GM23338 (cell line): ENCODE results near the gene KRT16.

Experiments
- CTCF ChIP-seq, 2 experiments: fragments of 200-600 bp in 1 of 2; sonication (generic) in 1 of 2; conservative IDR thresholded peaks; 2 replicates each; pipeline versions ENCODE4 v1.5.1 to v1.6.1; 2016 to 2017; ENCODE audit warnings: antibody characterized with exemption in 2 of 2, low read depth in 2 of 2, mild to moderate bottlenecking in 2 of 2, moderate library complexity in 1 of 2
- EZH2 ChIP-seq: fragments of 200-600 bp; sonication (generic); IDR thresholded peaks from one replicate; pipeline ENCODE4 v1.8.0; 2017; ENCODE audit warnings: antibody characterized with exemption, mild to moderate bottlenecking, low read depth; ENCODE audit not compliant: unreplicated experiment
- EZH2phosphoT487 ChIP-seq: fragments of 200-600 bp; sonication (generic); IDR thresholded peaks from one replicate; pipeline ENCODE4 v1.8.1; 2018; ENCODE audit warnings: antibody characterized with exemption; ENCODE audit not compliant: unreplicated experiment
- JUNB ChIP-seq: IDR thresholded peaks from one replicate; pipeline ENCODE4 v1.6.1; 2016; ENCODE audit warnings: antibody characterized with exemption; ENCODE audit not compliant: unreplicated experiment
- POLR2AphosphoS5 ChIP-seq: IDR thresholded peaks from 2 replicates; pipeline ENCODE4 v1.6.1; 2016; ENCODE audit warnings: antibody characterized with exemption, low read depth
- REST ChIP-seq: IDR thresholded peaks from one replicate; pipeline ENCODE4 v1.6.1; 2018; ENCODE audit warnings: antibody characterized with exemption; ENCODE audit not compliant: unreplicated experiment
- TF ChIP-seq, protein P1 (sequence below): IDR thresholded peaks from 2 replicates; pipeline ENCODE4 v1.6.1; 2016; ENCODE audit warnings: antibody characterized with exemption

DNA sequence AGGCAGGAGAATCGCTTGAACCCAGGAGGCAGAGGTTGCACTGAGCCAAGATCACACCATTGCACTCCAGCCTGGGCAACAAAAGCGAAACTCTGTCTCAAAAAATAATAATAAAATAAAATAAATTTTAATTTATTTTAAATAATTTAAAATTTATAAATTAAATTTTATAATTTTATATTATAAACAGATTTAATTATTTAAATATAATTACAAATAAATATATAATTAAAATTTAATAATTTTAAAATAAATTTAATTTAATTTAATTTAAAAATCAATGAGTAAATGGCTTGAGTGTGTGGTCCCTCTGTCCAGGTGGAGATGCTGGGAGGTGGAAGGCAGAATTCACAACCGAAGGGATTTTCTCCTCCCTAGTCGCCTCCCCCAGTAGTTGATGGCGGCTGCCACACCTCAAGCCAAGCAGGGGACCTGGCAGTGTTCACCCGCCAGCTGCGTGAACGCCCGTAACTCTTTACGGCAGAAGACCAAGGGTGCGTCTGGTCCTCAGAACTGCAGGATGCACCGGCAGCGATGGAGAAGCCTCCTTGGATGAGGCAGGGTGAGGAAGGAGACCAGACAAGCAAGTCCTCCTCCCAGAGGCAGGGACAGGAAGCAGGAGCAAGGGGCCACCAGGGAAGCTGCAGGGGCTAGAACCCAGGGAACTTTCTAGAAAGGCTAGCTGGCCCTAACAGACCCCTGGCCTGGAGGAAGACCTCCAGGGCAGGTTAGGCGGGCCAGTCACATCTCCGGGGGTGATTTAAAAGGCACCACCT lies 34.7 kb upstream of the KRT16 start:
- TF ChIP-seq CTCF (conservative IDR thresholded peaks at IDR 0.05; ENCODE audit: low read depth in 2 of 2) (no peak), EZH2phosphoT487 (no peak), POLR2AphosphoS5 (no peak), EZH2 (no peak), REST (no peak), JUNB (no peak)
- TF ChIP-seq, protein P1, sequence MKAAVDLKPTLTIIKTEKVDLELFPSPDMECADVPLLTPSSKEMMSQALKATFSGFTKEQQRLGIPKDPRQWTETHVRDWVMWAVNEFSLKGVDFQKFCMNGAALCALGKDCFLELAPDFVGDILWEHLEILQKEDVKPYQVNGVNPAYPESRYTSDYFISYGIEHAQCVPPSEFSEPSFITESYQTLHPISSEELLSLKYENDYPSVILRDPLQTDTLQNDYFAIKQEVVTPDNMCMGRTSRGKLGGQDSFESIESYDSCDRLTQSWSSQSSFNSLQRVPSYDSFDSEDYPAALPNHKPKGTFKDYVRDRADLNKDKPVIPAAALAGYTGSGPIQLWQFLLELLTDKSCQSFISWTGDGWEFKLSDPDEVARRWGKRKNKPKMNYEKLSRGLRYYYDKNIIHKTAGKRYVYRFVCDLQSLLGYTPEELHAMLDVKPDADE = no peak
